HL-60 (cell line): ENCODE measurements around the gene PPP2R5E.

Experiments used
- DNase-seq, 2 experiments: peaks; one replicate each; pipeline ENCODE4 v3.0.0-alpha.2; 2010 to 2020; ENCODE audit warnings: low read depth in 1 of 2, low spot score in 1 of 2
- H3K27ac ChIP-seq: fragments of 250-450 bp; sonication (Bioruptor Pico); replicated peaks from 2 replicates; pipeline ENCODE4 v1.5.1; 2020; ENCODE audit warnings: mild to moderate bottlenecking, moderate library complexity
- H3K27me3 ChIP-seq: fragments of 250-450 bp; sonication (Bioruptor Pico); 2 replicates; pipeline ENCODE4 v1.5.1; 2021; ENCODE audit warnings: mild to moderate bottlenecking, moderate library complexity; ENCODE audit not compliant: insufficient read depth, poor library complexity, severe bottlenecking
- H3K4me3 ChIP-seq: replicated peaks from 2 replicates; pipeline ENCODE4 v1.5.1; 2011; ENCODE audit warnings: mild to moderate bottlenecking, control low read depth, low read length; ENCODE audit not compliant: insufficient read depth
- GABPA ChIP-seq: IDR thresholded peaks from 2 replicates; pipeline ENCODE4 v1.6.1; 2012; ENCODE audit warnings: low read depth
- POLR2AphosphoS5 ChIP-seq: IDR thresholded peaks from 2 replicates; pipeline ENCODE4 v1.6.1; 2012; ENCODE audit warnings: low read depth
- SPI1 ChIP-seq: IDR thresholded peaks from 2 replicates; pipeline ENCODE4 v1.6.1; 2012; ENCODE audit warnings: low read depth, mild to moderate bottlenecking, borderline replicate concordance
- TF ChIP-seq, protein P1 (sequence below): IDR thresholded peaks from 2 replicates; pipeline ENCODE4 v1.6.1; 2012; ENCODE audit warnings: low read depth; ENCODE audit not compliant: insufficient replicate concordance
- TF ChIP-seq, protein P2 (sequence below): IDR thresholded peaks from one replicate; pipeline ENCODE4 v1.5.1; 2011; ENCODE audit warnings: low read length, control low read depth, inconsistent platforms; ENCODE audit not compliant: insufficient read depth

PPP2R5E gene

DNA sequence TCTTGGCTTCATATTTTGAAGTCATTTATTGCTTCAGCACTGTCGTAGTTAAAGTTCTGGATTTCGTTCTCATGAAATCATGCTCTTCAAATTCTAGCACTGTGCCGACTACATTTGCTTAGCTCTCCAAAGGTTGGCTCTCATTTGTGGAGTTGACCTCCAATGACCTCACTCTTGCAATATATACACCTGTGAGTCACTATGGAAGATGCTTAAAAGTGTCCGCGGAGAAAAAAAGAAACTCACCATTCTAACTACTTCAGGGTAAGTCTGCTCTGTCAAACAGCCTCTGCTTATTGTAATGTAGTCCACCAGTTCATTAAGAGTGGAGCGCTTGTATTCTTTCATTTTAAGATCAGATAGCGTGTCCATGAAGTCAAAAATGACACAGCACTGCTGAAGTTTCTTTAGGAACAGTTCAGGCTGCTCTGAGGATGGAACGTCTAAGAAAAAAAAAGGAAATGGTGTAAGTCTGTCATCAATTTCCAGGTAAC lies 89.7 kb downstream of the PPP2R5E start:
- TF ChIP-seq, protein P1, sequence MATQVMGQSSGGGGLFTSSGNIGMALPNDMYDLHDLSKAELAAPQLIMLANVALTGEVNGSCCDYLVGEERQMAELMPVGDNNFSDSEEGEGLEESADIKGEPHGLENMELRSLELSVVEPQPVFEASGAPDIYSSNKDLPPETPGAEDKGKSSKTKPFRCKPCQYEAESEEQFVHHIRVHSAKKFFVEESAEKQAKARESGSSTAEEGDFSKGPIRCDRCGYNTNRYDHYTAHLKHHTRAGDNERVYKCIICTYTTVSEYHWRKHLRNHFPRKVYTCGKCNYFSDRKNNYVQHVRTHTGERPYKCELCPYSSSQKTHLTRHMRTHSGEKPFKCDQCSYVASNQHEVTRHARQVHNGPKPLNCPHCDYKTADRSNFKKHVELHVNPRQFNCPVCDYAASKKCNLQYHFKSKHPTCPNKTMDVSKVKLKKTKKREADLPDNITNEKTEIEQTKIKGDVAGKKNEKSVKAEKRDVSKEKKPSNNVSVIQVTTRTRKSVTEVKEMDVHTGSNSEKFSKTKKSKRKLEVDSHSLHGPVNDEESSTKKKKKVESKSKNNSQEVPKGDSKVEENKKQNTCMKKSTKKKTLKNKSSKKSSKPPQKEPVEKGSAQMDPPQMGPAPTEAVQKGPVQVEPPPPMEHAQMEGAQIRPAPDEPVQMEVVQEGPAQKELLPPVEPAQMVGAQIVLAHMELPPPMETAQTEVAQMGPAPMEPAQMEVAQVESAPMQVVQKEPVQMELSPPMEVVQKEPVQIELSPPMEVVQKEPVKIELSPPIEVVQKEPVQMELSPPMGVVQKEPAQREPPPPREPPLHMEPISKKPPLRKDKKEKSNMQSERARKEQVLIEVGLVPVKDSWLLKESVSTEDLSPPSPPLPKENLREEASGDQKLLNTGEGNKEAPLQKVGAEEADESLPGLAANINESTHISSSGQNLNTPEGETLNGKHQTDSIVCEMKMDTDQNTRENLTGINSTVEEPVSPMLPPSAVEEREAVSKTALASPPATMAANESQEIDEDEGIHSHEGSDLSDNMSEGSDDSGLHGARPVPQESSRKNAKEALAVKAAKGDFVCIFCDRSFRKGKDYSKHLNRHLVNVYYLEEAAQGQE: no peak
- TF ChIP-seq, protein P2, sequence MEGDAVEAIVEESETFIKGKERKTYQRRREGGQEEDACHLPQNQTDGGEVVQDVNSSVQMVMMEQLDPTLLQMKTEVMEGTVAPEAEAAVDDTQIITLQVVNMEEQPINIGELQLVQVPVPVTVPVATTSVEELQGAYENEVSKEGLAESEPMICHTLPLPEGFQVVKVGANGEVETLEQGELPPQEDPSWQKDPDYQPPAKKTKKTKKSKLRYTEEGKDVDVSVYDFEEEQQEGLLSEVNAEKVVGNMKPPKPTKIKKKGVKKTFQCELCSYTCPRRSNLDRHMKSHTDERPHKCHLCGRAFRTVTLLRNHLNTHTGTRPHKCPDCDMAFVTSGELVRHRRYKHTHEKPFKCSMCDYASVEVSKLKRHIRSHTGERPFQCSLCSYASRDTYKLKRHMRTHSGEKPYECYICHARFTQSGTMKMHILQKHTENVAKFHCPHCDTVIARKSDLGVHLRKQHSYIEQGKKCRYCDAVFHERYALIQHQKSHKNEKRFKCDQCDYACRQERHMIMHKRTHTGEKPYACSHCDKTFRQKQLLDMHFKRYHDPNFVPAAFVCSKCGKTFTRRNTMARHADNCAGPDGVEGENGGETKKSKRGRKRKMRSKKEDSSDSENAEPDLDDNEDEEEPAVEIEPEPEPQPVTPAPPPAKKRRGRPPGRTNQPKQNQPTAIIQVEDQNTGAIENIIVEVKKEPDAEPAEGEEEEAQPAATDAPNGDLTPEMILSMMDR: no peak
- TF ChIP-seq POLR2AphosphoS5 (no peak), GABPA (no peak), SPI1 (no peak)
- DNase-seq: no peak
- Histone ChIP-seq H3K27ac (no peak overlapping the region), H3K4me3 (no peak overlapping the region), H3K27me3 (no peaks in the 10 kb centered on the region)

DNA sequence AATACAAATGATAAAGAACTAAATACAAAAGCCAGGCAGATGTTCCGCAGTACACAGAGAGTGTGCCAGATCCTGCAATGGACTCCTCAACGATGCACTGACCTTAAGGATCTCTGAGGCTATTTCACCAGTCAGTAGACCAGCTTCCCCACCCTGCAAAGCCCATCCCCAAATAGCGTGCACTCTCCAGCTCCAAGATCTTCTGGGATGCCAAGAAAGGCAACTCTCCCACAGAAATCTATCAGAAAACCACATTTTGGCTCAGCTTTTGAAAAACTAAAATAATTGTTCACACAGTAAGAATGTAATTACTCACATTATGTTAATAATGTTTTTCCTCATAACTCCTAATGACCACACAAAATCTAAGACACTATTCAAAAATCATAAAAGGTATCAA lies 90.4 kb downstream of the PPP2R5E start:
- TF ChIP-seq SPI1: no peak
- Histone ChIP-seq H3K27ac (no peak overlapping the region), H3K27me3 (no peaks in the 10 kb centered on the region), H3K4me3 (no peak overlapping the region)
- DNase-seq: no peak

DNA sequence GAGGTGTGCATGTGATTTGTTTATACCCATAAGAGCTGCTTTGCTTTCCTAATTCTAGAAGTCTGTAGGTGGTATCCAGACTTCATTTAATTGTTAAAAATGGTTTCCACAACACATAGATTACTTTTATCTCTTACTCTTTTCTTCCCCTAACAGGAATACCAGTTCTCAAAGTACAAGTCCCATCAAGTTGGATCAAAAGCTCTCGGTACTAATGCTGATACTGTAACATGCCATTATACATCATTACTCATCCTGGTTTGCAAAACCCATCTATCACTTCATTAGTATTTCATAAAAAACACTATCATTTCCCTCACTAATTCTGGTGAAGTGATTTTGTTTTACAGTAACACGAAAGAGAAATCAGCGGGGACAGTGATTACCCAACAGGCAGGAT lies 94.3 kb downstream of the PPP2R5E start:
- TF ChIP-seq SPI1: no peak
- TF ChIP-seq, protein P1: no peak
- TF ChIP-seq, protein P2: no peak
- TF ChIP-seq POLR2AphosphoS5: no peak
- no peak for TF ChIP-seq GABPA
- no peaks in the 10 kb centered on the region for H3K27me3 ChIP-seq
- DNase-seq: no peak
- H3K4me3 ChIP-seq: no peak overlapping the region
- H3K27ac ChIP-seq: no peak overlapping the region

DNA sequence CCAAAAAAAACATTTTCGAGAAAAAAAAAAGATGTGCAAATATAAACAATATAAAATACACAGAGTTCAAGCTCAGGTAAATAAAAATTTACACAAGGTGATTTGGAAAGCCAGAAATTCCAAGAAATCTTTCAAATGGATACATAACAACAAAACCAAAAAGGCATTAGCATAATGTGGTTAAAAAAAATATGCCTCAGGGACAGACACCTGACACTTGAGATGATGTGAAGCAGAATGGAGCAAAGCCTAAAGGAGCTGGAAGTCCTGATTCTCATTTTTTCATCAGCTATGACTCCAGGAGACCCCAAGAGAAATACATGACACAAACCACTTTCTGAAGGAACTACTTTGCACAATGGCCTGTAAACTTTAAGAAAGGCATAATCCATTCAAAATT lies 98.6 kb downstream of the PPP2R5E start:
- no peak overlapping the region for H3K4me3 ChIP-seq
- TF ChIP-seq GABPA: no peak
- TF ChIP-seq, protein P1: no peak
- TF ChIP-seq, protein P2: no peak
- no peak overlapping the region for H3K27ac ChIP-seq
- H3K27me3 ChIP-seq: no peaks in the 10 kb centered on the region
- no peak for DNase-seq
